Ecto neural progenitor cell (in vitro differentiated cells): ENCODE measurements around the gene MCL1.
"Not testable (repeated sequence)": the region's sequence is repeated elsewhere in the genome, so short reads cannot be mapped to it uniquely, and the experiment has no call there.

ENCODE experiments used
- DNase-seq: peaks from one replicate; pipeline ENCODE4 v3.0.0-alpha.2; 2018; ENCODE audit warnings: low spot score

MCL1 gene

DNA sequence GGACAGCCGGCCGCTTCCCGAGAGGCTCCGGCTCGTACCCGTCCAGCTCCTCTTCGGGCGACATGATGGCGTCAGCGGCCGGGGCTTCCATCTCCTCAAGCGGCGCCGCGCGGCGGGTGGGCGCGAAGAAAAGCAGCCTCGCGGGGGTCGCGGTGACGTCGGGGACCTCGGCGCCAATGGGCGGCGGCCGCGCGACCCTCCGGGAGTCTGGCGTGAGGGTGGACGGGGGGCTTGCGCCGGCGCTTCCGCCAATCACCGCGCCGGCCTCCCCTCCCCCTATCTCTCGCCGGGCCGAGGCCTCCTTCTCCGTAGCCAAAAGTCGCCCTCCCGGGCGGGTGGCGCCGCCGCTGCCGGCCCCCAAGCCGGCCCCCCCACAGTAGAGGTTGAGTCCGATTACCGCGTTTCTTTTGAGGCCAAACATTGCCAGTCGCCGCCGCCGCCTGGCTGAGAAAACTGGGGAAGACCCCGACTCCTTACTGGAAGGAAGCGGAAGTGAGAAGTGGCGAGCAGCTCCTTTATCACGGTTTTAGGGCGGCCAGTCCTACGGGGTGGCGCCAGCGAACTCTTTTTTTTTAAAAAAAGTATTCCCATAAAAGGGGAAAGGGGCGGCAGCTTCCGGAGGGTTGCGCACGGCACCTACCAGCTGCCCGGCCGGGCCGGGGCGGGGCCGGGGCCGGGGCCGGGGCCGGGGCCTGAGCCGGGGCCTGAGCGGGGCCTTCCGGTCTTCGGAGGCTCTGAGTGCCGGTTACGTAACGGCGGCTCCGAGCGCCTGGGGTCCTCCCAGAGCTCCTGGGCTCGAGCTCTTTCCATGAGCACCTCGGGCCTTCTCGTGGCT is at the start of gene MCL1:
MCL1 (minus strand) TSS at position 501 of the 835 bp plus-strand sequence; CDS start at position 421, 80 bp downstream.
- DNase-seq, result peak; percentile 94

DNA sequence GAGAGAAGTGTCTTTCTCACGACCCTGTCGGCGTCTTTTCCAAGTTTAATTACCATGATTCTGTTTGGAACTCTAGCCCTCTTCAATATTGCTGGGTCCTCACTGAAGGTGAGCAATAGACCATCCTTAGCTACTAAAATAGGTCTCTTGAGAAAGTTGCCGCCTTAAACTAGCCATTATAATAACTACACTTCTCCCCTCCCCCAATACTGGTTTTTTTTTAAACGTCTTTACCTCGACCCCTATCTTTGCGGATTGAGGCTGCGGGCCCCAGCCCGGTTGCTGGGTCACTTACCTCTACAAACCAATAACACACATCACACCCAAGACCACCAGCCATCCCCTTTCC is 49.3 kb upstream of the MCL1 start:
- DNase-seq, result no peak

DNA sequence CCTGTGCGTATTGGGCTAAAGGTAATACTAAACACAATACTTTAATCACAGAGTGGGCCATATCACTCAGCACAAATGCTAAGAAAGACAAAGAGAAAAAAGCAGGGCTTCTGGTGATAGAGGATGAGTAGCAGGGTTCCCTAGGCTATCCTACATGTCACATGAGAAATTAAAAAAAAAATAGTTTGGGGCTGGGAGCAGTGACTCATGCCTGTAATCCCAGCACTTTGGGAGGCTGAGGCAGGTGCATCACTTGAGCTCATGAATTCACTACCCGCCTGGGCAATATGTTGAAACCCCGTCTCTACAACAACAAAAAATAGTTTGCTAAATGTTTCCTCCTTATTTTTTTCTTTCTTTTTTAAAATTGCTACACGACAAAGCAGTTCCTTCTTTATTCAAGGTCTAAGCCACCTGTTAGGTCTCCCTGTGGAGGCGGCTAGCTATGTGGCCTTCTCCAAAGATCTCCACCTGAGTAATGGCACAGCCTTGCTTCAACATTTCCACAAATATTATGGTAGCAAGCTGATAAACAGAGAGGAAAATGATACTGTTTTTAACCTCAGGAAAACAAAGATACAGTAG is 48.5 kb upstream of the MCL1 start:
- DNase-seq, result no peak

DNA sequence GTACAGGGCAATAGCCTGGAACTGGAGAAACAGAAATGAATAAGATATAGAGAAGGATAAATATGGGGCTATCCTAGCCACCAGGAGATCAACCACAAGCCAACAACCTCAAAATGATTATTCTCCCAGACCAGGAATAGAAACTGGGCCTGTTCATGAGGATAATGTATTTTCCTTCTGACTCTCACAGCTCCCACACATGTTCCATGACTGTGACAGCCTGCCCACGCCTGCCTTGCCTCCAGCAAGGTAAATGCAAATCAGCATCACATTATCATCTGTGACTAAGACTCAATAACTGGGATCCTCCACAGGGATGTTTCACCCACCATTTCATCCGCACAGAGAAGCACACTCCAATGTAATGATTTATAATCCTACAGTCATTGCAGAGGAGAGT is 46.7 kb upstream of the MCL1 start:
- DNase-seq, result no peak

DNA sequence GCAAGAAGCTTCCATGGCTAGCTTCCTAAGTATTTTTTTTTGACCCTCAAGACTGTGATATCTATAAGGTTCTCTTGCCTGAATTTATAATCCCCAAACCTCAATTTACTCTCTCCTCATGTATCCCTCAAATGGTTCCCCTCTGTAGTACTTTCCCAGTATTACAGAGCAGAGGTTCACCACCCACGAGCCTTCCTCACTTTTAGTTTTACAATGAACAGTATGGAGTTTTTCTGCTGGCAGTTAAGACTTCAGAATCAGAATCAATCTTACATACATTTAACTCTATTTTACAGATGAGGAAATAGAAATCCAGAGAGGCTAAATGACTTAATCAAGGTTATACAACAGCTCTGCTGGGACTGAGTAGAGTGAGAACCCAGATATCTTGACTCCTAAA is 45.1 kb upstream of the MCL1 start:
- not testable (repeated sequence) for DNase-seq

DNA sequence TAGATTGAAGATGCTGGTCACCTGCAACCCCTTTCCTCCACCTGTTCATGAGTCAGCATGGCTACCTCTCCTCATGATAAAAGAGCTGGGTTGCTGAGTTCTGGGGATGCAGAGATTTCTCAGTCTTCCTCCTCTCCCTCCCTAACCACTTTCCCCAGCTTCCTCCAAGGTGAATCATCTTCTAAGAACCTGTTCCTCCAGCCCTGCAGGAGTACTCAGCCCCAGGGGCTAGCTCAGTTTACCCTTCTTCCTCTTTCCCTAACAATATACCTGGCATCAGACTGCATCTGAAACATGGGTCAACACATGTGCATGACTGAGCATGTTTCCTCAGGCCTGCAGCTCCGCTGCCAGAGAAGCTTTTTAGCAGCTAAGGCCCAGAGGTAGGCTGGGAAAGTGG is 44.7 kb upstream of the MCL1 start:
- DNase-seq, result not testable (repeated sequence)

DNA sequence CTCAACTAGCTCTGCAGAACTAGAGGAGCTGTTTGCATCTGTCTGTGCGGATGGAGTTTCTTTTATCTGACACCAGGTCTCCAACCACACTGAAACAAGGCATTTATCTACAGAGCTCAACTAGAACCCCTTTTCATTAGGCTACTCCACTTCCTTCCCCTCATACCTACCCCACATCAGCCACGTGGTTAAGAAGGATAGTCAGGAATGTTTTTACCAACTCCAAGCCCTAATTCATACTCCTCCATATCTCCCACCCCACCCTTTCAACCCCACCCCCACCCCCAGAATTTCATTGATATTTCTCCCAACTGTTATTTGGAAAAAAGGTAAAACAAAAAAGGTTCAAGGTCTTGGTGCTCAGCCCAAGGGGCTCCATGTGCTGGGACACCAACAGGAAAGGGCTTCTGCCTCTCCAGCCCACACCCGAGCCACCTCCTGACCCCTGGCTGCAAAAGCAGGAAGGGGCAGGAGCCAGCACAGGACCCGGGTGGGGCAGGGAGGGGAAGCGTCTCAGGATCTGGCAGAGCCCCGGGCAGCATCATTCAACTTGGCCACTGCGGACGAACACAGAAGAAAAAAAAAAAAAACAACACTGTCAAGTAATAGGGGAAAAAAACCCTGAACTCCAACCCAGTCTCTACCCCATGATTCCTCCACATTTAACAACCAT is 43.0 kb upstream of the MCL1 start:
- no peak for DNase-seq

DNA sequence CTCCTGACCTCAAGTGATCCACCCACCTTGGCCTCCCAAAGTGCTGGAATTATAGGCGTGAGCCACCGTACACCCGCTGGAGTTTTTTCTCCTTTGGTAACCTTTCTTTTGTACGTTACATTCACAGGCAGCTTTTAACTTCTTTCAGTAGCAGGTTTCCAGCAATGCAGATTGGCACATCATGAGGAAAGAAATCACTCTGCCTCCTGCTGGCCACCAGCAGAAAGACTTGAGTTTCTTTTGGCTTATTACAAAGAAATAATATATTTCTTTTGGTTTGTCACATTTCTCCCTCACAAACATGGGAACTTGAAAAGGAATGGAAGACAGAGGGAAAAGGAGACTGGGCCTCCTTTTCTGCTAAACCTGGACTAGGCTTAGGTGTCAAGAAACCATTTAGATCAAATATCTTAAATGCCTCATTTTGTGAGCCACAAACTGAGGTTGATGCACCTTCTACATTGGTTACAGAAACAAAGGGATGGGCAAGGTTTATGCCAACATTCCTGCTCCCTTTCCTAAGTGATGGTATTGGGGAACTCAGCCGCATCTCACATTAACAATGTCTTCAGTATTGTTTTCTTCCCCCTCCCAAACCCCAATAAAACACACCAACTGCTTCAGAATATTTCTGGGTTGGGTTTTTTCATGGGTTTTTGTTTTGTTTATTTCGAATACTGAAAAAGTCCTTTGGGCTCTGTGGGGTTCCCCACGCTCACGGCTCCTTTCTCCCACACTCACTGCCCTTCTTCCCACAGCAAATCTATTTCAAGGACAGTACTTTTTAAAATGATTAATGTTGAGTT is 42.3 kb upstream of the MCL1 start:
- no peak for DNase-seq

DNA sequence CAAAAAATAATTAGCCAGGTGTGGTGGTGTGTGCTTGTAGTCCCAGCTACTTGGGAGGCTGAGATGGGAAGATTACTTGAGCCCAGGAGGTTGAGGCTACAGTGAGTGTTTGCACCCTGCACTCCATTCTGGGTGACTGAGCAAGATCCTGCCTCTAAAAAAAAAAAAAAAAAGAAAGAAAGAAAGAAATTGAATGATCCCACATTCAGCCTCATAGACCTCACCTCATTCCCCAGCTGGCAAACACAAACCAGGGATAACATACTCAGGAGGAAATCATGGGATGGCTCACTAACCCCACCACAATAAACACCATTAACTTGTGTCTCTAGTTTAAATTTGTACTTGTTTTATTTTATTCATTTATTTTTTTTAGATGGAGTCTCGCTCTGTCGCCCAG is 41.5 kb upstream of the MCL1 start:
- no peak for DNase-seq

DNA sequence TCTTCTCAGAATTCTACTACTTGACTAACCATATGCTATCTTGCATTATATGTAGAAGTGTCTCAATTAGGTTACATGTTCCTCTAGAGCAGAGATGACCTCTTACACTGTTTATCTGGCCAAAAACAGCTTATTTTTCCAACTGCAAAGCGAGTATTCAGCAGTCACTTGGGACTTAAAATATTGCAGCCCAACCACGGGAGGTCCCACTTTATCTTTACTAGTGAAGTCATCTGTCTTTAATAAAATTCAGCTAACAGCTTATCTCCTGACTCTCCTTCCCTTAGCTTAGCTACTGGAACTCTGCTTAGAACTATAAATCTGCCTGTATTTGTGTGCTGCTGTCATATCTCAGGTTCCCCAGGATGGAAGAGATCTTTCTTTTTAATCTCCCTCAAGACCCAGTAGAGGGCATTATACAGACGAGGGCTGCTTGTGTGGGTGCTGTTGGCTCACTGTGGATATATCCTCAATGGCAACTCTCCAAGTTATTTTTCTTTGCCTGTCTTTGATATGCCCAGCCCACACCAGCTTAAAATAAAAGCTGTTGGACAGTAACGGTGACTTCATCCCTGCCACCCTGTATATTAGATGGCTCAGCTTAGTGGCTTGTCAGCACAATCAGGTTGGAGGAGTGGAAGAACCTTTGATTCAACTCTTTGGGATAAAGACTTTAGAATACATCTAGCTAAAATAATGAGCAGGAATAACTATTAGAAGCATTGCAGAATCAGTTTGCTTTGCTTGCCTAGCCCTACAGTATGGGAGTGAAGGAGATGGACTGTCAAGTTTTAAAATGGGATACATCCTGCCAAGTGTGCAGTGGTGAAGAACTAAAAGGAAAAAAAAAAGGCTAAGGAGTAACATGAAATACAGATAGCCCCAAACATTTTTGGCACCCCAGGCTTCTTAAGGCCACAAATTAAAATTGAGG is 40.4 kb upstream of the MCL1 start:
- DNase-seq, result no peak

DNA sequence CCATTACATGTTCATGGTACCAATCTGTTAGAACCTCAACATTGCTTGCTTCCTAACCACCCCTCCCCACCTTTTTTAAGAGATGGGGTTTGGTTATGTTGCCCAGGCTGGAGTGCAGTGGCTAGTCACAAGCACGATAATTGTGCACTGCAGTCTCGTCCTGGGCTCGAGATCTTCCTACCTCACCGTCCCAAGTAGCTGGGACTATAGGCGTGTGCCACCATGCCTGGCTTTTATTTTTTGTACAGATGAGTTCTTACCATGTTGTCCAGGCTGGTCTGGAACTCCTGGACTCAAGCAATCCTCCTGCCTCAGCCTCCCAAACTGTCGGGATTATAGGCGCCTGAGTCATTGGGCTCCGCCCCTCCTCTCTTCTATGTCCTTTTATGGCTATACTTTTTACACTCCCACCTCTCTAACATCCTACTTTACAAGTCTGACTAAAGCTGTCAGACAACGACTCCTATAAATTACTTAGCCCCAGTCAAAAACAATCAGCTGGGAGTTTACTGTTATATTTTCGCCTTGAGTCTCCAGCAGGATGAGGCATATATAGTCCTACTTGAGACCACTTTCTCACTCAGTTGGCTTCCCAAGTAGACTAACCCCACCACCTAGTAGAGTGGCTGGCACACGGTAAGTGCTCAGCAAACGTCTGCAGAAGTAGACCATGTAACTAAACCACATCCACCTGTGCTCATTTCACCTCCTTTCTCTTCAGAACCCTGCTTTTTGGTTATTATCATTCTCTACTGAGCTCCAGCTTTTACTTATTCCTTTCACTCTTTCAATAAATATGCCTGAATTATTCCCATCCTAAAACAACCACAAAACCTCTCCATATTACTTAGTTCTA is 36.2 kb upstream of the MCL1 start:
- no peak for DNase-seq

DNA sequence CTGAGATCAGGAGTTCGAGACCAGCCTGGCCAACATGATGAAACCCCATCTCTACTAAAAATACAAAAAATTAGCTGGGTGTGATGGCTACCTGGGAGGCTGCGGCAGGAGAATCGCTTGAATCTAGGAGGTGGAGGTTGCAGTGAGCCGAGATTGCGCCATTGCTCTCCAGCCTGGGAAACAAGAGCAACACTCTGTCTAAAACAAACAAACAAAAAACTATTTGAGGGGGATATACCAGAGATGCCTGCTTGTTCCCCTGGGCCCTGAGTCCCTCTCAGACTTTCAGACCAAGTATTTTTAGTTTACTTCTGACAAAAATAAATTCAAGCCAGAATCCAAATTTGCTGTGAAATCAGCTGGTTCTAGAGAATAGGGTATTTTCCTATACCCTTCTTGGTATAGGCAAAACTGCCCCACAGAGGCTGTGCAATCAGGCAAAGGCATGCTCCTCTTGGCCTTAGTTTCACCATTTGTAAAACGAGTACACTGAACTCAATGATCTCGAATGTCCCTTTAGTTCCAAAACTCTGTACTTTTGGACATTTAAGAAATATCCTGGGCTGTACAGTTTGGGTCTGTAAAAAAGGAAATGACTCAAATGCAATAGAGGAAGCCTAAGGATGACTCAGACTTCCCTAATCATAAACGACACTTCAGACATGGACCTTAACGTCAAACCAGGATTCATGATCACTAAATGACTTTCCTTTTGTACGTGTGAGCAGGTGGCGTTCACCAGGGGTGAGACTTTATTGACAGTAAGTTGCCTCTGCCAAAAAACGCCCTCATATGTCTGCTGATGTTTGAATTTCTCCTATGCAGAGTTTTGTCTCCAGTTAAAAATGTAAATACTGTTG is 33.9 kb upstream of the MCL1 start:
- no peak for DNase-seq

DNA sequence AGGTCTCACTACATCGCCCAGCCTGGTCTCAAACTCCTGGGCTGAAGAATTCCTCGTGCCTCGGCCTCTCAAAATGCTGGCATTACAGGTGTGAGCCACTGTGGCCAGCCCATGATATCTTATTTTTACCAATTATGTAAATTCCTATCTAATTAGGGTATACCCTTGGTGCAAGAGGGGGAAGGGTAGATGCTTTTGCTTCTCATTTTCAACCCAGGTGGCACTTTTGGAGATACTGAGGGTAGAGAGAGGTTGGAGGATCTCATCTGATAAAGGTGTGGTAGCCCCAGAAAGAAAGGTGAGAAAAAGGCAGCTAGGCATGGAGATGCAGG is 32.6 kb upstream of the MCL1 start:
- DNase-seq, result no peak

DNA sequence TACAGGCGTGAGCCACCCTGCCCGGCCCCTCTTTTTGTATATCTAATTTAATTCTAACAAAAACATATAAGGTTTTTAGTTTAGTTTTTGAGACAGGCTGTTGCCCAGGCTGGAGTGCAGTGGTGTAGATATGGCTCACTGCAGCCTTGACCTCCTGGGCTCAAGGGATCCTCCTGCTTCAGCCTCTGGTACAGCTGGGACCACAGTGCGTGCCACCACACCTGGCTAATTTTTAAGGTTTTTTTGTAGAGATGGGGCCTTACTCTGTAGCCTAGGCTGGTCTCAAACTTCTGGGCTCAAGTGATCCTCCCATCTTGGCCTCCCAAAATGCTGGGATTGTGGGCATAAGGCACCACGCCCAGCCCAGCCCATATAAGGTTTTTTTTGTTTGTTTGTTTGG is 31.2 kb upstream of the MCL1 start:
- DNase-seq, result no peak

DNA sequence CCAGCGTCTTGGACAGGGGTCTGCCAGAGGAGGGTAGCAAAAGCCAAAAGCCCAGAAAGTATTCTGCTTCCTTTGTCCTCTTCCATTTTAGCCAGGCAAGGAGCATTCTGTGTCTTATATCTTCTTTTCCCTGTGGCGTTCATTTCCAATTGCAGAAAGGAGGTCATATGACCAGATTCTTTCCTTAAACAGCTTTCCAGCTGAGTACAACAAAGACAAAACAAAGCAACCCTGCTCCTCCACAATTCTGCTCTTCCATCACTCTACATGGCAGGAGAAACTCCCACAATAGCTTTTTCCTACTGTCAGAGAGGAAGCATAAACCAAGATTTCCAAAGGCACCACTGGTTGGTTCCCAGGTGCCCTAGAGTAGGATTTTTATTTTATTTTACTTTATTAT is 30.3 kb upstream of the MCL1 start:
- DNase-seq, result no peak

DNA sequence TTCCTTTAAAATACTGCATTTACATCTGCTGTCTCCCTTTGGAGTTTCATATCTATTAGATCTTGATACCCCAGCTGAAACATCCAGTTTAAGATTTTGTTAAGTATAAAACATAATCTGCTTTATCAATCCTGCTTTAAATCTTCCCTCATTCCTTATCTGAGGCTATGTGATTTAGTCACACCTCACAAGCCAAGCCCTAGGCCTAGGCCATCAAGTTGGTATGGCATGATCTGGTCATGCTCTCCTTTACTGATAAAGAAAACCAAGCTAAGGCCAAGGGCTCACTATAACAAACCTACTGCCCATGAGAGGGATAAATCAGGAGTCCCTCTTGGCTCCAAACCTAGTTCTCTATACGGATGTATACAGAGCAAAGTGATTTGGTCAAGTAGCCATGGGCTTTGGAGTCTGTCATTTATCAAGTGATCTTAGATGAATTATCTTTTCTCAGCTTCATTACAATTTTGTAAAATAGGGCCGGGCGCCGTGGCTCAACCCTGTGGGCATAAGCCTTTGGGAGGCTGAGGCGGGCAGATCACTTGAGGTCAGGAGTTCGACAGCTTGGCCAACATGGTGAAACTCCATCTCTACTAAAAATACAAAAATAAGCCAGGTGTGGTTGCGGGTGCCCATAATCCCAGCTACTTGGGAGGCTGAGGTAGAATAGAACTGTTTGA is 27.2 kb upstream of the MCL1 start:
- DNase-seq, result no peak

DNA sequence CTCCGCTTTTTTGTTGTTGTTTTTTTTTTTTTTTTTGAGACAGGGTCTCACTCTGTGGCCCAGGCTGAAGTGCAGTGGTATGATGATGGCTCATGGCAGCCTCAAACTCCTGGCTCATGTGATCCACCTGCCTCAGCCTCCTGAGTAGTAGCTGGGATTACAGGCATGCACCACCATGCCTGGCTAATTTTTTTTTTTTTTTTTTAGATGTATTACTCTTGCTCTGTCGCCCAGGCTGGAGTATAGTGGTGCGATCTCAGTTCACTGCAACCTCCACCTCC is 26.0 kb upstream of the MCL1 start:
- not testable (repeated sequence) for DNase-seq

DNA sequence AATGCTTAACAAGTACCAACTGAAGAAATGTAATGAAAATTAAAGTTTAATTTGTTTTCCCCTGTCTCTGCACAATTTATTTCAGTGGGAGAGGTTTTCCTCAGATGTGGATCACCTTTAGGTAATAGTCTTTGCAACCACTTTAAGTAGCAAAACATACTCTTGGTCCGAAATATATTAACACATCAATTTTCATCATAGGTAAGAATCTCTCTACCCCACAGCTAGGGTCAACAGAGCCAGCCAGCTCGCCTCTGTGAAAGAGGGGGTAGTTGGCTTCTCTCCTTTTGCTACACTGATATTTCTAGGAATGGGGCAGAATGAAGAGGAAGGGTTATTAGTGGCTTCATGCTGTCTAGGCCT is 24.8 kb upstream of the MCL1 start:
- DNase-seq, result no peak

DNA sequence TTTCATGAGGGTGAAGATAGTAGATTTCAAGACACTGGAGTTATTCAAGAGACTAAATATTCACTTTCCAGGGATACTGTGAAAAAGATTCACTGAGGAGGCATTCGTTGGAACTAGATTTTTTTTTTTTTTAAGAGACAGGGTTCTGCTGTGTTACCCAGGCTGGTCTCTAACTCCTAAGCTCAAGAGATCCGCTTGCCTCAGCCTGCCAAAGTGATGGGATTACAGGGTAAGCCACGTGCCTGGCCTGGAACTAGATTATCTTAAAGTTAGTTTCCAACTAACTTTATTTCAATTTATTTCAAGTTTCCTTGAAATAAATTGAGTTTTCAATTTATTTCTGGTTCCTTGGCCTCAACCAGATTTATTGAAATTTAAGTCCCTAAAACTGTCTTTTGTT is 24.3 kb upstream of the MCL1 start:
- DNase-seq, result no peak
